HEK293T (cell line): Measurements from ENCODE around the gene EGLN1.

Experiments used
- CTCF ChIA-PET: fragments of 350-600 bp; formaldehyde crosslinking; extraction: SDS; loops from one replicate; lab custom pipeline; 2021; ENCODE audit warnings: antibody characterized with exemption, inconsistent platforms; lab: Yijun Ruan, JAX
- POLR2A ChIA-PET: fragments of 350-600 bp; formaldehyde crosslinking; extraction: SDS; loops from one replicate; lab custom pipeline; 2020; ENCODE audit warnings: antibody characterized with exemption, inconsistent platforms; lab: Yijun Ruan, JAX
- DNase-seq: peaks from one replicate; pipeline ENCODE4 v3.0.0; 2012; ENCODE audit warnings: mixed read lengths; ENCODE audit errors: extremely low spot score
- ARNT ChIP-seq: fragments of 450-650 bp; IDR thresholded peaks from 2 replicates; pipeline ENCODE4 v1.6.1; 2017; ENCODE audit warnings: mild to moderate bottlenecking
- BHLHE40 ChIP-seq: fragments of 450-650 bp; IDR thresholded peaks from 2 replicates; pipeline ENCODE4 v1.6.1; 2016; ENCODE audit warnings: mild to moderate bottlenecking, moderate library complexity, borderline replicate concordance
- CTBP1 ChIP-seq: fragments of 450-650 bp; IDR thresholded peaks from 2 replicates; pipeline ENCODE4 v1.6.1; 2016; ENCODE audit warnings: borderline replicate concordance
- ELF4 ChIP-seq: fragments of 450-650 bp; IDR thresholded peaks from 2 replicates; pipeline ENCODE4 v1.6.1; 2017; ENCODE audit warnings: antibody characterized with exemption
- FOXA1 ChIP-seq: fragments of 450-650 bp; IDR thresholded peaks from 2 replicates; pipeline ENCODE4 v1.6.1; 2016; ENCODE audit warnings: mild to moderate bottlenecking
- FOXK2 ChIP-seq: fragments of 450-650 bp; IDR thresholded peaks from 2 replicates; pipeline ENCODE4 v1.6.1; 2016; ENCODE audit warnings: mild to moderate bottlenecking
- FOXM1 ChIP-seq: fragments of 450-650 bp; IDR thresholded peaks from 2 replicates; pipeline ENCODE4 v1.6.1; 2017; ENCODE audit warnings: mild to moderate bottlenecking, borderline replicate concordance
- HDGF ChIP-seq: fragments of 450-650 bp; IDR thresholded peaks from 2 replicates; pipeline ENCODE4 v1.6.1; 2017; ENCODE audit warnings: antibody characterized with exemption, borderline replicate concordance
- L3MBTL2 ChIP-seq: fragments of 450-650 bp; conservative IDR thresholded peaks from 2 replicates; pipeline ENCODE4 v1.6.1; 2016; ENCODE audit warnings: mild to moderate bottlenecking
- LEF1 ChIP-seq: fragments of 450-650 bp; IDR thresholded peaks from 2 replicates; pipeline ENCODE4 v1.6.1; 2017; ENCODE audit warnings: mild to moderate bottlenecking, borderline replicate concordance
- NFRKB ChIP-seq: fragments of 450-650 bp; IDR thresholded peaks from 2 replicates; pipeline ENCODE4 v1.6.1; 2016; ENCODE audit warnings: mild to moderate bottlenecking, moderate library complexity
- SP1 ChIP-seq: fragments of 450-650 bp; IDR thresholded peaks from 2 replicates; pipeline ENCODE4 v1.6.1; 2017
- SUZ12 ChIP-seq: fragments of 450-650 bp; IDR thresholded peaks from 2 replicates; pipeline ENCODE4 v1.6.1; 2016; ENCODE audit warnings: mild to moderate bottlenecking
- TARDBP ChIP-seq: fragments of 450-650 bp; IDR thresholded peaks from 2 replicates; pipeline ENCODE4 v1.6.1; 2016
- ZNF384 ChIP-seq: fragments of 450-650 bp; IDR thresholded peaks from 2 replicates; pipeline ENCODE4 v1.6.1; 2016
- TF ChIP-seq, protein P1 (sequence below): fragments of 450-650 bp; IDR thresholded peaks from 2 replicates; pipeline ENCODE4 v1.6.1; 2016

EGLN1 gene

DNA sequence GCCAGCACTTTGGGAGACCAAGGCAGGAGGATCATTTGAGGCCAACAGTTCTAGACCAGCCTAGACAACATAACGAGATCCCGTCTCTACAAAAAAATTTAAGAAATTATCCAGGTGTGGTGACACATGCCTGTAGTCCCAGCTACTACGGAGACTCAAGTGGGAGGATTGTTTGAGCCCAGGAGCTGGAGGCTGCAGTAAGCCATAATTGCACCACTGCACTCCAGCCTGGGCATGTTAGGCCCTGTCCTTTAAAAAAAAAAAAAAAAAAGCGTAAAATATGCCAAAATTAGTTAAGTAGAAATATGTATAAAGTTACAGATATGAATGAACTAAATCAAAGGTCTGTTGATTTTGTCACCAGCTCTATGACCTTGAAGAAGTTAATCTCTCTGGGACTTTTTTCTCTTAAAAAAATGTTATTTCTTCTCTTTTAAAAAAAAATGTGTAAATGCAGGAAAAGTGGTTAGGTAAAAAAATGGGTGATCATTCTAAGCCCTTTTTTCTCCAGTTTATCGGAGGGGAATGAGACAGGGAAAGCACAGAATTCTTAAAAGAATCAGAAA lies 7.0 kb downstream of the EGLN1 start:
- ChIA-PET CTCF (interaction anchor here (0.7 to 1.2 kb wide), 2 partner anchors 22 to 190 kb away, joined by 3 to 6 read pairs; no protein-coding TSS in a partner anchor), POLR2A (no interaction called here)
- peak; percentile 74 for TF ChIP-seq ZNF384
- TF ChIP-seq, protein P1, sequence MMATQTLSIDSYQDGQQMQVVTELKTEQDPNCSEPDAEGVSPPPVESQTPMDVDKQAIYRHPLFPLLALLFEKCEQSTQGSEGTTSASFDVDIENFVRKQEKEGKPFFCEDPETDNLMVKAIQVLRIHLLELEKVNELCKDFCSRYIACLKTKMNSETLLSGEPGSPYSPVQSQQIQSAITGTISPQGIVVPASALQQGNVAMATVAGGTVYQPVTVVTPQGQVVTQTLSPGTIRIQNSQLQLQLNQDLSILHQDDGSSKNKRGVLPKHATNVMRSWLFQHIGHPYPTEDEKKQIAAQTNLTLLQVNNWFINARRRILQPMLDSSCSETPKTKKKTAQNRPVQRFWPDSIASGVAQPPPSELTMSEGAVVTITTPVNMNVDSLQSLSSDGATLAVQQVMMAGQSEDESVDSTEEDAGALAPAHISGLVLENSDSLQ, result no peak
- DNase-seq, result no peak

DNA sequence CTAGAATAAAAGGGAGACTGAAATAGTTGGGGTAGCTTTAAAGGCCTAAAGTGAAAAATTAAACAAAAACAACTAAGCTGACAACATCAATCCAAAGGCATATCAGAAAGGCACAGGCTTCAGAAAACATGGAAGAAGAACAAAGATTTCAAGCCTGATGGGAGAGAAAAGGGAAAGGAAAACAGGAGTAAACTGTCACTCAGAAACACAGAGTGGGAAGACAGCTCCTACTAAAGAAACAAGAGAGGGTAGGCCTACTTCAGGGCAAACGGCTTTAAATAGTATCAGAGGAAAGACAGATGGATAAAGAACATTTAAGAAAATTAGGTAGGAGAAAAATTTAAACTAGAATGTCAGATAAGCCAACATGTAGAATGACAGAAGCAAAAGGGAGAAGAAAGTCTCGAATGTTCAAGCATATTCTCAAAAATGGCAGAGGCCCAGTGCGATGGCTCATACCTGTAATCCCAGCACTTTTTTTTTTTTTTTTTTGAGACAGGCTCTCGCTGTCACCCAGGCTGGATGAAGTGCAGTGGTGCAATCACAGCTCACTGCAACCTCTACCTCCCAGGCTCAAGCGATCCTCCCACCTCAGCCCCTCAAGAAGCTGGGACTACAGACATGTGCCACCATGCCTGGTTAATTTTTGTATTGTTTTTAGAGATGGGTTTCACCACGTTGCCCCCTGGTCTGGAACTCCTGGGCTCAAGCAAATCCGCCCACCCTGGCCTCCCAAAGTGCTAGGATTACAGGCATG lies 7.6 kb downstream of the EGLN1 start:
- CTCF ChIA-PET, result interaction anchor here (0.6 to 1.2 kb wide), 2 partner anchors 21 to 1343 kb away, joined by 3 to 6 read pairs; no protein-coding TSS in a partner anchor
- POLR2A ChIA-PET, result interaction anchor here (1.1 kb wide), 1 partner anchor 76 kb away, joined by 5 read pairs; the partner anchor contains the start of genes EXOC8 and SPRTN
- no peak for TF ChIP-seq SP1
- TF ChIP-seq LEF1, result no peak
- no peak for TF ChIP-seq FOXA1
- no peak for TF ChIP-seq ELF4
- no peak for TF ChIP-seq HDGF
- no peak for TF ChIP-seq L3MBTL2
- TF ChIP-seq NFRKB, result no peak
- peak; percentile 69 for TF ChIP-seq ZNF384
- TF ChIP-seq TARDBP, result no peak
- TF ChIP-seq SUZ12, result no peak
- TF ChIP-seq, protein P1, result peak; percentile 56; the same call in 1 of the 2 replicates
- TF ChIP-seq CTBP1, result no peak
- no peak for TF ChIP-seq ARNT
- no peak for TF ChIP-seq FOXM1
- TF ChIP-seq FOXK2, result no peak
- no peak for DNase-seq

DNA sequence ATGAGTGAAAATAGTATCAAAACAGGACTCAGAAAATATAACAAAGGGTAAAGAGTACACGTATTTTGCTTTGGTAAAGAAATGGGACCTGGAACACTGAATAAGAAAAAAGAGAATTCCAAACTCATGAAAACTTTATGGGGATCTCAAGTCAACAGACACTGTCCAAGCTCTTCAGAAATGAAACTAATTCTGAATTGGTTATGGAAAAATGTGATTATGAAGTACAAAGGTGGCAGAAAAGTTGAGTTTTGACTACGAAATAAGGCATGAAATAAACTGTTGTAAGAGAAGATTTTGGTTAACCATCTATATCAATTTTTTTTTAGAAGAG lies 8.4 kb downstream of the EGLN1 start:
- CTCF ChIA-PET, result no interaction called here
- TF ChIP-seq L3MBTL2 (no peak), LEF1 (no peak), TARDBP (no peak), FOXA1 (no peak), NFRKB (no peak), FOXK2 (no peak), ARNT (no peak), BHLHE40 (no peak), CTBP1 (no peak), ELF4 (no peak)
- POLR2A ChIA-PET, result interaction anchor here (0.6 to 1.1 kb wide), 2 partner anchors 15 to 75 kb away, joined by 3 to 5 read pairs; partner anchors contain the start of genes EXOC8 and SPRTN

DNA sequence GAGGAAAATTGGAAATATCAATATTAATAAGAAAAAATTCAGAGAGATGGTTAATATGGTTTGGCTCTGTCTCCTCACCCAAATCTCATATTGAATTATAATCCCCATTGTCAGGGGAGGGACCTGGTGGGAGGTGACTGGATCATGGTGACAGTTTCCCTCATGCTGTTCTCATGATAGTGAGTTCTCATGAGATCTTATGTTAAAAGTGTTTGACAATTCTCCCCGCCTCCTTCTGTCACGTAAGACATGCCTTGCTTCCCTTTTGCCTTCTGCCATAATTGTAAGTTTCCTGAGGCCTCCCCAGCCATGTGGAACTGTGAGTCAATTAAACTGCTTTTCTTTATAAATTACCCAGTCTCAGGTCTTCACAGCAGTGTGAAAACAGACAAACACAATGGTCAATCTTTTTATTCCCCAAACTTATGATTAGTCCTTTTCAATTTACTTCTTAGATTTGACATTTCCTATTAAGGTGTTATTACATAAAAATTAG lies 11.0 kb downstream of the EGLN1 start:
- ChIA-PET POLR2A (interaction anchor here (1.1 to 1.5 kb wide), 2 partner anchors 9 to 10 kb away, joined by 6 to 7 read pairs; no protein-coding TSS in a partner anchor), CTCF (interaction anchor here (0.8 kb wide), 1 partner anchor 10 kb away, joined by 4 read pairs; no protein-coding TSS in a partner anchor)
- no peak for TF ChIP-seq FOXK2
- no peak for TF ChIP-seq ZNF384
- no peak for TF ChIP-seq FOXA1
- TF ChIP-seq L3MBTL2, result no peak
- no peak for TF ChIP-seq SUZ12
- TF ChIP-seq ARNT, result no peak
- TF ChIP-seq BHLHE40, result no peak
- TF ChIP-seq, protein P1, result no peak
- TF ChIP-seq CTBP1, result no peak
- TF ChIP-seq SP1, result no peak
- no peak for TF ChIP-seq TARDBP
- TF ChIP-seq FOXM1, result no peak
- no peak for TF ChIP-seq HDGF
- TF ChIP-seq LEF1, result no peak
- no peak for TF ChIP-seq ELF4
- DNase-seq, result no peak

More for the DNA sequence above, 8.4 kb downstream of the EGLN1 start:
- DNase-seq, result no peak

DNA sequence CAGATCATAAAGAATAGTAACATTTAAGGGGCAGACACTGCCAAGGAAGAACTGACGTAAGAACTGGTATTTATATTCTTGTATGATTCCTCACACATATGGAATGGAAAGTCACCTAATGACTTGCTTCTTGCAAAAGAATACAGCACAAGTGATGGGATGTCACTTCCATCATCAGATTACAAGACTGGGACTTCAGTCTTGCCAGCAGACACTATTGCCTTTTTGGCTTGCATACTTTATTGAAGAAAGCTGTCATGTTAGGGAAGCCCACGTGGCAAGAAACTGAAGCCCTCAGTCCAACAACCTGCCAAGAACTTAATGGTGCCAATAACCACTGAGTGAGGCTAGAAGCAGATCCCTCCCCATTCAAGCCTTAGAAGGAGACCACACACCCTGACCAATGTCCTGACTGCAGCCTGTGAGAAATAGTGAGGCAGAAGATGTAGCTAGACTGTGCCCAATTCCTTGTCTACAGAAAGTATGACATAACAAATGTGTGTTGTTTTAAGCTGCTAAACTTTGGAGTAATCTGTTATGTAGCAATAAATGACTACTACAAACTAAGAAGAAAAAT lies 12.0 kb downstream of the EGLN1 start:
- no peak for DNase-seq
- TF ChIP-seq CTBP1 (no peak), FOXM1 (no peak), SP1 (no peak), FOXK2 (no peak), TARDBP (no peak), L3MBTL2 (no peak), FOXA1 (no peak), HDGF (no peak), ZNF384 (no peak), BHLHE40 (no peak), LEF1 (no peak), NFRKB (no peak), ARNT (no peak)
- TF ChIP-seq, protein P1, result no peak
- POLR2A ChIA-PET, result interaction anchor here (1.1 to 2.5 kb wide), 3 partner anchors 11 to 15 kb away, joined by 4 to 10 read pairs (median 7); partner anchors contain the start of gene EGLN1
- CTCF ChIA-PET, result no interaction called here
